GM19238 (cell line): ENCODE data around the gene FOXA1.

Experiments used
- DNase-seq: peaks from one replicate; pipeline ENCODE4 v3.0.0; 2011; ENCODE audit warnings: low spot score; ENCODE audit not compliant: insufficient read length

The FOXA1 gene

GRCh38 chr14:37589715-37590427 lies 5.2 kb downstream of the FOXA1 start:
- DNase-seq: no peak

GRCh38 chr14:37588956-37589714 lies 5.9 kb downstream of the FOXA1 start:
- DNase-seq: no peak

GRCh38 chr14:37588667-37588955 lies 6.4 kb downstream of the FOXA1 start:
- no peak for DNase-seq

- no peak for DNase-seq
Measured at GRCh38 chr14:37587881-37588666, 7.0 kb downstream of the FOXA1 start.

GRCh38 chr14:37587131-37587803 lies 7.8 kb downstream of the FOXA1 start:
- no peak for DNase-seq

DNA sequence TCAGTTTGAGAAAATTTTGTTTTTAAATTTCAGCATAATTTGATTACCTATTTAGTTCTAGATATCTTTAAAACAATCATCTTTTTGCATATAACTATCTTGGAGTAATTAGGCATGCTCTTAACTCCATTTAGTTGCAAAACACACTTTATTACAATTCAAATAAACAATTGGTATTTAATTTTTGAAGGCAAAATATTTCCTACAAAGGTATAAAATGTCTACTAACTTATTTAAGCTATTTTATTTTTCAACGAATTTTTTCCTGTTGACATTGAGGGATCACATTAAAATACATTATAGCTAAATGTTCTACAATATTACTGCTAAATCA lies 8.3 kb downstream of the FOXA1 start:
- DNase-seq: no peak

- no peak for DNase-seq
Measured at GRCh38 chr14:37585971-37586796, 8.9 kb downstream of the FOXA1 start.

GRCh38 chr14:37585101-37585511 lies 9.9 kb downstream of the FOXA1 start:
- DNase-seq: no peak

GRCh38 chr14:37584211-37585100 lies 10.6 kb downstream of the FOXA1 start:
- DNase-seq: no peak

GRCh38 chr14:37583358-37584210 lies 11.5 kb downstream of the FOXA1 start:
- no peak for DNase-seq

GRCh38 chr14:37580146-37580545 lies 14.9 kb downstream of the FOXA1 start:
- DNase-seq: no peak

GRCh38 chr14:37579274-37579673 lies 15.8 kb downstream of the FOXA1 start:
- no peak for DNase-seq

DNA sequence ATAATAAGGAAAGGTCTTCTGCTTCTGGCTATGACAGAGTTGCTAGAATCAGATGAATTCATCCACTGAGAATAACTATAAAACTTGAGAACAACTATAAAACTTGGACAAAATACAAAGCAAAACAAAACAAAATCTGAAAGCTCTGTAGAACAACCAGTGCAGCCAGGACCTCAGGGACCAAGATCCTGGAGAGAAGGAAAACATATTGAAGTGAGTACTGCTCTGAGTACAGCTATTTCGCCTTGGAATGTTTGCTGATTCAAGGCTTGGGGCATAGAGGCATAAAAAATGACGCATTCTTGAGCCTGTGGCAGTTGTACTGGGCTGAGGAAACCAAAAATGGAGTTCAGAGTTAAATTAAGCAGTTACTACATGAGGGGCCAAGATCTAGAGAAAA lies 21.7 kb downstream of the FOXA1 start:
- DNase-seq: no peak

GRCh38 chr14:37571391-37571790 lies 23.7 kb downstream of the FOXA1 start:
- no peak for DNase-seq

DNA sequence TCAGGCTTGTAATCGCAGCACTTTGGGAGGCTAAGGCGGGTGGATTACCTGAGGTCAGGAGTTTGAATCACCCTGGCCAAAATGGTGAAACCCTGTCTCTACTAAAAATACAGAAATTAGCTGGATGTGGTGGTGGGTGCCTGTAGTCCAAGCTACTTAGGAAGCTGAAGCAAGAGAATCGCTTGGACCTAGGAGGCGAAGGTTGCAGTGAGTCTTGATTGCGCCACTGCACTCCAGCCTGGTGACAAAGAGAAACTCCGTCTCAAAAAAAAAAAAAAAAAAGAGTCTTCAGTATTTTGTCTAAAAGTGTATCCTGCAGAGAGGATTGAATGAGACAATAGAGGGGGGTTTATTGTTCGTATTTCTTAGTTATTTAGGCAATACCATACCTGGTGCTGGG lies 25.3 kb downstream of the FOXA1 start:
- no peak for DNase-seq

GRCh38 chr14:37566811-37567371 lies 28.2 kb downstream of the FOXA1 start:
- DNase-seq: no peak

GRCh38 chr14:37565550-37565949 lies 29.5 kb downstream of the FOXA1 start:
- no peak for DNase-seq

DNA sequence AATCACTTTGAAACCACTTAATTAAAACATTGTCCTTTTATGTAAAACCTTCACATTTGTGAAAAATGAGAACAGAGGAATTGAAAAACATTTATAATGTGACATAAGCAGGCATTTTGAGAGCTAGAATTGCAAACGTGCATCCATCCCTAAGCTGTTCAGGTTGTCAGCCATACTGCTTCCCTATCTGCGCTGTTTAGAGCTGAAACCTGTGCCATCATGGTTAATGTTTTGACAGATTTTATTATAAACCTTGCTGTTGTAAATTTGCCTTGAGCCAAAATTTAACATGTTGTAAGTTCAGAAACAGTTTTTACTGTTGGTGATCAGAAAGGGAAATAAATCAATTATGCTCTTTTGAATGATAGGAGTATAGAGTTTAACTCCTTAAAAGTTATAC lies 31.9 kb downstream of the FOXA1 start:
- no peak for DNase-seq

DNA sequence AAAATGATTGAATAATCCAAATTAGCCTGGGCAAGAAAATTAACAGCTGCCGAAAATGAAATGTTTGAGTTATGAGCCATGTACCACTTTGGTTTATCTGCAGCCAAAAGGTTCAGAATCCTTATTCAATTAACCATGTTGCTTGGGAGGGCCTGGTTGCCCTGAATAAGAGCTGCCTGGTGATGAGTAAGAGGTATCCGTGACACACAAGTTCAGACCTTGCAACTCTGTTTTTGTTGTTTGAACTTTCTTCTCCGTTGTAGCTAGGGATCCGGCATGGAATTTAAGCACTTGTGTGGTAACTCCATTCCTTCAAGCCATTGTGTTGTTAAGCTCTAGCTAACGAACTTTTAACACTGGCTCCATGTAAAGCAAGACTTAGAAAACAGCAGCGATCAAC lies 35.7 kb downstream of the FOXA1 start:
- DNase-seq: no peak
